Activated T-cell treated with anti-CD3 and anti-CD28 coated beads, Interleukin-2, amount 50 U/mL, for 72 hours (primary cell): ENCODE data around the gene ERC1. TPM values are rescaled to one million over a fixed set of nuclear protein-coding genes. Genes with fewer than 3 reads are reported as not detected.

Experiments
- ATAC-seq, 2 donors: fragments of 150-1000 bp; cut with Tn5 transposase; replicated peaks in 1 of 2; 2 replicates each; pipeline ENCODE4 v1.10.0; 2021; ENCODE audit warnings: moderate library complexity in 2 of 2, mild to moderate bottlenecking in 1 of 2
- DNase-seq, 2 donors: peaks; one replicate each; pipeline ENCODE4 v3.0.0; 2021 to 2022; ENCODE audit warnings: mixed read lengths in 1 of 2
- H3K27ac Mint-ChIP-seq: one replicate; pipeline ENCODE4 v1.8.0; 2022; ENCODE audit warnings: mild to moderate bottlenecking, moderate library complexity, mixed read lengths
- H3K27me3 Mint-ChIP-seq: one replicate; pipeline ENCODE4 v1.8.0; 2022; ENCODE audit warnings: low read depth, mixed read lengths
- H3K36me3 Mint-ChIP-seq, 2 donors: one replicate each; pipeline ENCODE4 v1.8.0; 2022; ENCODE audit warnings: mixed read lengths in 2 of 2, mild to moderate bottlenecking in 1 of 2; ENCODE audit not compliant: insufficient read depth in 2 of 2
- H3K4me1 Mint-ChIP-seq: one replicate; pipeline ENCODE4 v1.8.0; 2022; ENCODE audit warnings: low read depth, mixed read lengths
- H3K4me3 Mint-ChIP-seq, 2 donors: one replicate each; pipeline ENCODE4 v1.8.0; 2022; ENCODE audit warnings: mild to moderate bottlenecking in 2 of 2, mixed read lengths in 2 of 2, moderate library complexity in 2 of 2
- H3K9me3 Mint-ChIP-seq, 2 donors: one replicate each; pipeline ENCODE4 v1.8.0; 2022; ENCODE audit warnings: mixed read lengths in 2 of 2
- total RNA-seq, 2 donors: library from RNA; stranded (reverse); gene quantifications; one replicate each; pipeline ENCODE4 v1.2.3, GENCODE V29; 2022

ERC1 gene
- total RNA-seq, 2 donors from 2014 or later: 27.5 to 28.9 TPM

DNA sequence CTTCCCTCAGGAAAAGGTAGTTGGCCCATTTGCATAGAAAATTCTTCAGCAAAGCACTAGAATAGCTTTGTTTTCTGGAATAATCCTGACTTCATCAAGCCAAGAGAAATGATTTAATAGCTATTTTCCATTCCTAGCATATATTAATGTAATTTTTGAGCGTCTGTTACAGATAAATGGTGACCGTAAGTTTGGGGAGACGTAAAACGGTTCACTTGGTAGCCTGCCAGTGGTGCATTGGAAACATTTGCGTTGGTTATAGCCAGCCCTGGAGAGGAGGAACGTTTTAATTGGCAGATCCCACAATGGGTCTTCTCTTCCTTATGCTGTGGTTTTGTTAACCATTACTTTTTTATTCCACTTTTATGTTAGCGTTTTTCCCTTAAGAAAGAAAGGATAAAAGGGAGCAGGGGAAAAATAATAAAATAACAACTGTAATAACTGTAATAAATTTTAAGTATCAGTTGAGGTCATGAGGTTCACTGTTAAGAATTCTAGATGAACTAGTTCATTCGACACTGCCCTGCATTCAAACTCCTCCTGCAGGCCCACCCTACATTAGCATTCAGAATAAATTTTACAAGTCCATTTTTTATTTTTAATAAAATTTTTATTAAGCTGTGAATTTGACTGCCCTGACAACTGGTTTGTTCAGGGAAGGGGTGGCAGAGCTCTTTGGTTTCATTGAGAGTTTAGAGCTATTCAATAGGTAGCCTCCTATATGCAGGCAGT is 300.7 kb downstream of the ERC1 start:
- Mint-ChIP-seq H3K9me3 (no peaks in the 10 kb centered on the region), H3K27ac (no peak overlapping the region), H3K4me3 (no peak overlapping the region), H3K36me3 (peaks cover 4 to 5% of the 10 kb centered on the region in 2 donors), H3K27me3 (no peaks in the 10 kb centered on the region), H3K4me1 (no peaks in the 10 kb centered on the region)
- ATAC-seq (no peak), DNase-seq (no peak)

- no peak overlapping the region for H3K27ac Mint-ChIP-seq
- DNase-seq (no peak), ATAC-seq (no peak)
- H3K36me3 Mint-ChIP-seq: peaks cover 5 to 8% of the 10 kb centered on the region in 2 donors
- H3K4me3 Mint-ChIP-seq: no peak overlapping the region
- no peaks in the 10 kb centered on the region for H3K4me1 Mint-ChIP-seq
- no peaks in the 10 kb centered on the region for H3K27me3 Mint-ChIP-seq
- no peaks in the 10 kb centered on the region for H3K9me3 Mint-ChIP-seq
Measured at GRCh38 chr12:1293901-1294300, 302.9 kb downstream of the ERC1 start.

GRCh38 chr12:1297206-1297605 is 306.2 kb downstream of the ERC1 start:
- no peak for ATAC-seq
- H3K27me3 Mint-ChIP-seq: no peaks in the 10 kb centered on the region
- no peak overlapping the region for H3K4me3 Mint-ChIP-seq
- H3K36me3 Mint-ChIP-seq: peaks cover 8% of the 10 kb centered on the region in 2 donors
- DNase-seq: no peak
- no peak overlapping the region for H3K27ac Mint-ChIP-seq
- H3K9me3 Mint-ChIP-seq: peaks cover 0 to 4% of the 10 kb centered on the region in 2 donors
- H3K4me1 Mint-ChIP-seq: no peaks in the 10 kb centered on the region

DNA sequence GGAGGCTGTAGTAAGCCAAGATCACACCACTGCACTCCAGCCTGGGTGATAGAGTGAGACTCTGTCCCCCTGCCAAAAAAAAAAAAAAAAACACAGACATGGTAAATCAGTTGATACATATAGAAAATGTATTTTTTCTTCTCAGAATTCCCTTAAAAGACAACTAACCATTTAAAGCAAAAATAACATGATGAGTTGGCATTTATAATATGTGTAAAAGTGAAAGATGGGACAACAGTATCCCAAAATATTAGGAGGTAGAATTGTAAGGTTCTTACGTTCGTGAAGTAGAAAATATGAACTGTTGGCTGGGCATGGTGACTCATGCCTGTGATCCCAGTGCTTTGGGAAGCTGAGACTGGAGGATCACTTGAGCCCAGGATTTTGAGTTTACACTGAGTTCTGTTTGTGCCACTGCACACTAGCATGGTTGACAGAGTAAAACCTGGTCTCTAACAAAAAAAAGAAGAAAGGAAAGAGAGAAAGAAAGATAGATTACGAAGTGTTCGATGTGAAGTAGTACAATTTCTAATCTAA is 306.7 kb downstream of the ERC1 start:
- Mint-ChIP-seq H3K4me3 (no peak overlapping the region), H3K4me1 (no peaks in the 10 kb centered on the region), H3K36me3 (peaks cover 6 to 8% of the 10 kb centered on the region in 2 donors), H3K9me3 (peaks cover 0 to 4% of the 10 kb centered on the region in 2 donors), H3K27ac (no peak overlapping the region), H3K27me3 (no peaks in the 10 kb centered on the region)
- ATAC-seq (no peak), DNase-seq (no peak)

- Mint-ChIP-seq H3K4me1 (no peaks in the 10 kb centered on the region), H3K27me3 (no peaks in the 10 kb centered on the region), H3K9me3 (peaks cover 0 to 4% of the 10 kb centered on the region in 2 donors), H3K27ac (no peak overlapping the region), H3K36me3 (peaks cover 5 to 6% of the 10 kb centered on the region in 2 donors), H3K4me3 (no peak overlapping the region)
- ATAC-seq: no peak
- no peak for DNase-seq
Measured at GRCh38 chr12:1300460-1300859, 309.4 kb downstream of the ERC1 start.

GRCh38 chr12:1302201-1302870 is 311.3 kb downstream of the ERC1 start:
- H3K27ac Mint-ChIP-seq: no peak overlapping the region
- no peak overlapping the region for H3K4me3 Mint-ChIP-seq
- no peak for ATAC-seq
- H3K36me3 Mint-ChIP-seq: peaks cover 4 to 5% of the 10 kb centered on the region in 2 donors
- H3K9me3 Mint-ChIP-seq: peaks cover 0 to 4% of the 10 kb centered on the region in 2 donors
- no peaks in the 10 kb centered on the region for H3K4me1 Mint-ChIP-seq
- no peaks in the 10 kb centered on the region for H3K27me3 Mint-ChIP-seq
- DNase-seq: no peak

DNA sequence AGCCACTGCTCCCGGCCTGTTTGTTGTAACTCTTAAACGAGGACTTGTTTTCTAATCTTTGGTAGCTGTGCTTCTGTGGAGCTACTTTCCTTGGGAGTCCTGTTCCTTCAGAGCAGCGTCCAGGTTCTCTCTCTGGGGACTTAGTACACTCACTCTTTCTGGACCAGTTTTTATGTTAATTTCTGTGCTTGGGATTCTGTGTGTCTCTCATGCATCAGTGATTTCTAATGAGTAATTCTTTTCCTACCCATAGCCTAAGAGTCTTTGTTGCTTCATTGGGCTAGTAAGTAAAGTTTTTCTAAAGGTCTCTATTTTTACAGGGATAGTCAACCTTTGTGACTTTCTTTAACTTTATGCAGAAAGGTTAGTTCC is 314.0 kb downstream of the ERC1 start:
- Mint-ChIP-seq H3K36me3 (peaks cover 0 to under 1% of the 10 kb centered on the region in 2 donors), H3K4me3 (no peak overlapping the region), H3K9me3 (peaks cover 0 to 2% of the 10 kb centered on the region in 2 donors), H3K4me1 (no peaks in the 10 kb centered on the region), H3K27me3 (no peaks in the 10 kb centered on the region), H3K27ac (no peak overlapping the region)
- ATAC-seq (no peak), DNase-seq (no peak)

- ATAC-seq (no peak), DNase-seq (no peak)
- Mint-ChIP-seq H3K4me1 (no peaks in the 10 kb centered on the region), H3K4me3 (no peak overlapping the region), H3K9me3 (no peaks in the 10 kb centered on the region), H3K27ac (no peak overlapping the region), H3K36me3 (no peaks in the 10 kb centered on the region), H3K27me3 (no peaks in the 10 kb centered on the region)
Measured at GRCh38 chr12:1305791-1306500, 314.9 kb downstream of the ERC1 start.

DNA sequence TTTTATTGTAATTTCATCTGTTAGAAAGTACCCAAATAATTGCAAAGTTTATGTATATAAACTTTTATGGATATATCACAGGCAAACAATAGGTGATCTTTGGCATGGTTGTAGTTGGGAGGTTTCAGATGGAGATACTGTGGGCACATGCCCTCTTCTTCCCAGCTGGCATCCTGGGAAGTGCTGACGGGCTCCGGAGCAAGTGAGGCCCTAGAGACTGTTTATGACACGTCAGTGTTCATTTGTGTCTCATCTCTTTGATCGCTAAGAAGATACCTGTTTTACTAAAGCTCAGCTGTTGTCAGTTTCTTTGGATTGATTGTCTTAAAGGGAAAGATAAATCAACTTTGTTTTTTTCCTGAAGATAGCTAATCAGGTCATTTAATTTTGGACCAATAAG is 315.8 kb downstream of the ERC1 start:
- ATAC-seq (no peak), DNase-seq (no peak)
- no peaks in the 10 kb centered on the region for H3K4me1 Mint-ChIP-seq
- H3K27ac Mint-ChIP-seq: no peak overlapping the region
- H3K9me3 Mint-ChIP-seq: no peaks in the 10 kb centered on the region
- no peak overlapping the region for H3K4me3 Mint-ChIP-seq
- no peaks in the 10 kb centered on the region for H3K36me3 Mint-ChIP-seq
- H3K27me3 Mint-ChIP-seq: no peaks in the 10 kb centered on the region

GRCh38 chr12:1307796-1308195 is 316.8 kb downstream of the ERC1 start:
- Mint-ChIP-seq H3K36me3 (peaks cover 0 to 1% of the 10 kb centered on the region in 2 donors), H3K4me3 (no peak overlapping the region), H3K27ac (no peak overlapping the region), H3K9me3 (no peaks in the 10 kb centered on the region), H3K27me3 (no peaks in the 10 kb centered on the region), H3K4me1 (no peaks in the 10 kb centered on the region)
- no peak for ATAC-seq
- no peak for DNase-seq

DNA sequence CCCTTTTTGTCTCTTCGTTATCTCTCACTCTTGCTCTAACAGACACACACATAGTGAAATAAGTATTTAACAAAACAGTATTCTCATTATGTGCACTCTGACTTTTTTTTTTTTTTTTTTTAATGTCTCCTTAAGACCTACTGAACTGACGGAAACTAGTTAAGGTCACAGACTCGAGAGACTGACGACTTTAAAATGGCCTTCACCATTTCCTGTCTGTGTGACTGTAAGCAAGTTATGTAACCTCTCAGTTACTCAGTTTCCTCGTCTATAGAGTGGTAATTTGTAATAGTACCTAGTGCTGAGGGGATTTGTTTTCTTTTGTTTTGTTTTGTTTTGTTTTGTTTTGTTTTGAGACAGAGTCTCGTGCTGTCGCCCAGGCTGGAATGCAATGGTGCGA is 318.6 kb downstream of the ERC1 start:
- Mint-ChIP-seq H3K4me1 (no peaks in the 10 kb centered on the region), H3K4me3 (no peak overlapping the region), H3K9me3 (no peaks in the 10 kb centered on the region), H3K27me3 (no peaks in the 10 kb centered on the region), H3K27ac (peak overlapping the region; percentile 75), H3K36me3 (peaks cover 0 to 6% of the 10 kb centered on the region in 2 donors)
- ATAC-seq: no peak
- DNase-seq: no peak

- H3K9me3 Mint-ChIP-seq: no peaks in the 10 kb centered on the region
- no peaks in the 10 kb centered on the region for H3K4me1 Mint-ChIP-seq
- H3K36me3 Mint-ChIP-seq: peaks cover 2 to 11% of the 10 kb centered on the region in 2 donors
- no peak for DNase-seq
- ATAC-seq: no peak
- no peaks in the 10 kb centered on the region for H3K27me3 Mint-ChIP-seq
- no peak overlapping the region for H3K27ac Mint-ChIP-seq
- H3K4me3 Mint-ChIP-seq: no peak overlapping the region
Measured at GRCh38 chr12:1310653-1311052, 319.6 kb downstream of the ERC1 start.

GRCh38 chr12:1311145-1311544 is 320.1 kb downstream of the ERC1 start:
- H3K4me3 Mint-ChIP-seq: no peak overlapping the region
- H3K36me3 Mint-ChIP-seq: peaks cover 2 to 11% of the 10 kb centered on the region in 2 donors
- no peaks in the 10 kb centered on the region for H3K4me1 Mint-ChIP-seq
- ATAC-seq: no peak
- no peak for DNase-seq
- H3K9me3 Mint-ChIP-seq: no peaks in the 10 kb centered on the region
- no peaks in the 10 kb centered on the region for H3K27me3 Mint-ChIP-seq
- H3K27ac Mint-ChIP-seq: no peak overlapping the region
